Measurements from ENCODE around the gene ZIC1.
A peak's percentile ranks its signal among the peaks of the same experiment; 100 is the strongest.

The ZIC1 gene

GRCh38 chr3:147447224-147447623, 38.1 kb downstream of the ZIC1 start:
- Histone ChIP-seq H3K9me3 (ENCODE audit: insufficient read depth, low read length) (no peaks in the 10 kb centered on the region), H3K4me1 (ENCODE audit: low read length) (no peaks in the 10 kb centered on the region), H2AFZ (ENCODE audit: low read depth, low read length) (no peak overlapping the region), H3K9ac (ENCODE audit: low read length) (no peak overlapping the region), H3K36me3 (replicated peaks; ENCODE audit: low read depth, low read length) (no peaks in the 10 kb centered on the region), H3K27ac (ENCODE audit: low read length) (no peak overlapping the region), H3K4me3 (ENCODE audit: low read length) (no peak overlapping the region), H3K27me3 (ENCODE audit: low read depth, low read length) (no peaks in the 10 kb centered on the region), H4K20me1 (ENCODE audit: insufficient read depth, low read length) (no peaks in the 10 kb centered on the region), H3K4me2 (ENCODE audit: low read length) (no peak overlapping the region), H3K79me2 (ENCODE audit: low read length) (no peaks in the 10 kb centered on the region)
- TF ChIP-seq CTCF (IDR thresholded peaks at IDR 0.05; ENCODE audit: low read depth, low read length), result no peak
- TF ChIP-seq EZH2phosphoT487 (IDR thresholded peaks at IDR 0.05; ENCODE audit: low read depth), result no peak

- H3K4me3 ChIP-seq (ENCODE audit: low read length), result no peak overlapping the region
- no peaks in the 10 kb centered on the region for H3K79me2 ChIP-seq (ENCODE audit: low read length)
- H3K4me2 ChIP-seq (ENCODE audit: low read length), result no peak overlapping the region
- H4K20me1 ChIP-seq (ENCODE audit: insufficient read depth, low read length), result no peaks in the 10 kb centered on the region
- H3K27me3 ChIP-seq (ENCODE audit: low read depth, low read length), result no peaks in the 10 kb centered on the region
- no peak for TF ChIP-seq CTCF (IDR thresholded peaks at IDR 0.05; ENCODE audit: low read depth, low read length)
- no peak for TF ChIP-seq EZH2phosphoT487 (IDR thresholded peaks at IDR 0.05; ENCODE audit: low read depth)
- no peak overlapping the region for H3K9ac ChIP-seq (ENCODE audit: low read length)
- H3K9me3 ChIP-seq (ENCODE audit: insufficient read depth, low read length), result no peaks in the 10 kb centered on the region
- no peak overlapping the region for H3K27ac ChIP-seq (ENCODE audit: low read length)
- no peak overlapping the region for H2AFZ ChIP-seq (ENCODE audit: low read depth, low read length)
- H3K4me1 ChIP-seq (ENCODE audit: low read length), result no peaks in the 10 kb centered on the region
- H3K36me3 ChIP-seq (replicated peaks; ENCODE audit: low read depth, low read length), result no peaks in the 10 kb centered on the region
These were observed 40.5 kb downstream of the ZIC1 start for GRCh38 chr3:147449669-147450068.

GRCh38 chr3:147458995-147459704, 50.0 kb downstream of the ZIC1 start:
- Histone ChIP-seq H3K9ac (ENCODE audit: low read length) (no peak overlapping the region), H3K36me3 (replicated peaks; ENCODE audit: low read depth, low read length) (no peaks in the 10 kb centered on the region), H4K20me1 (ENCODE audit: insufficient read depth, low read length) (no peaks in the 10 kb centered on the region), H3K4me3 (ENCODE audit: low read length) (no peak overlapping the region), H3K79me2 (ENCODE audit: low read length) (no peaks in the 10 kb centered on the region), H3K4me1 (ENCODE audit: low read length) (no peaks in the 10 kb centered on the region), H3K9me3 (ENCODE audit: insufficient read depth, low read length) (no peaks in the 10 kb centered on the region), H3K27me3 (ENCODE audit: low read depth, low read length) (no peaks in the 10 kb centered on the region), H3K27ac (ENCODE audit: low read length) (no peak overlapping the region), H2AFZ (ENCODE audit: low read depth, low read length) (no peak overlapping the region), H3K4me2 (ENCODE audit: low read length) (no peak overlapping the region)
- TF ChIP-seq CTCF (IDR thresholded peaks at IDR 0.05; ENCODE audit: low read depth, low read length) (no peak), EZH2phosphoT487 (IDR thresholded peaks at IDR 0.05; ENCODE audit: low read depth) (no peak)

- H3K27ac ChIP-seq (ENCODE audit: low read length), result no peak overlapping the region
- 0 out of 2 replicates have a peak overlapping the region, but pooled peaks have one; percentile 41 for H2AFZ ChIP-seq (ENCODE audit: low read depth, low read length)
- H3K9ac ChIP-seq (ENCODE audit: low read length), result no peak overlapping the region
- H3K4me1 ChIP-seq (ENCODE audit: low read length), result no peaks in the 10 kb centered on the region
- no peaks in the 10 kb centered on the region for H3K9me3 ChIP-seq (ENCODE audit: insufficient read depth, low read length)
- H4K20me1 ChIP-seq (ENCODE audit: insufficient read depth, low read length), result no peaks in the 10 kb centered on the region
- H3K4me2 ChIP-seq (ENCODE audit: low read length), result no peak overlapping the region
- H3K36me3 ChIP-seq (replicated peaks; ENCODE audit: low read depth, low read length), result no peaks in the 10 kb centered on the region
- H3K4me3 ChIP-seq (ENCODE audit: low read length), result no peak overlapping the region
- no peaks in the 10 kb centered on the region for H3K27me3 ChIP-seq (ENCODE audit: low read depth, low read length)
- H3K79me2 ChIP-seq (ENCODE audit: low read length), result no peaks in the 10 kb centered on the region
- TF ChIP-seq EZH2phosphoT487 (IDR thresholded peaks at IDR 0.05; ENCODE audit: low read depth) (no peak), CTCF (IDR thresholded peaks at IDR 0.05; ENCODE audit: low read depth, low read length) (no peak)
These were observed 53.7 kb downstream of the ZIC1 start for GRCh38 chr3:147462856-147463255.

All from OCI-LY3 (cell line).